MCF 10A (cell line): ENCODE results near the gene CACNA1C. TPM values are rescaled to one million over a fixed set of nuclear protein-coding genes. Genes with fewer than 3 reads are reported as not detected.

ENCODE experiments used
- BruUV-seq: library from RNA; stranded (reverse); fragments of 400-500 nt; replicated peaks from 2 replicates; lab custom pipeline; 2021; lab: Mats Ljungman, UMichigan
- CTCF ChIA-PET: fragments of 300-600 bp; sonication (Branson Sonifier 250); formaldehyde crosslinking; extraction: SDS; loops from one replicate; lab custom pipeline; 2021; ENCODE audit warnings: antibody characterized with exemption, inconsistent platforms; lab: Yijun Ruan, JAX
- POLR2A ChIA-PET: fragments of 300-600, 350-650 bp; sonication (Branson Sonifier 250); formaldehyde crosslinking; extraction: SDS; loops from one replicate; lab custom pipeline; 2020; ENCODE audit warnings: antibody characterized with exemption, inconsistent platforms; lab: Yijun Ruan, JAX
- DNase-seq: peaks from one replicate; pipeline ENCODE4 v3.0.0-alpha.2; 2018; ENCODE audit not compliant: unreplicated experiment
- H3K27ac Mint-ChIP-seq: one replicate; pipeline ENCODE4 v1.8.0; 2022; ENCODE audit warnings: mild to moderate bottlenecking, low read depth, mixed read lengths; ENCODE audit not compliant: unreplicated experiment
- H3K27me3 Mint-ChIP-seq: one replicate; pipeline ENCODE4 v1.8.0; 2022; ENCODE audit warnings: mixed read lengths; ENCODE audit not compliant: insufficient read depth, unreplicated experiment
- H3K36me3 Mint-ChIP-seq: one replicate; pipeline ENCODE4 v1.8.0; 2022; ENCODE audit warnings: mild to moderate bottlenecking, moderate library complexity, mixed read lengths; ENCODE audit not compliant: insufficient read depth, unreplicated experiment
- H3K4me1 Mint-ChIP-seq: one replicate; pipeline ENCODE4 v1.8.0; 2022; ENCODE audit warnings: mixed read lengths; ENCODE audit not compliant: insufficient read depth, unreplicated experiment
- H3K4me3 Mint-ChIP-seq: one replicate; pipeline ENCODE4 v1.8.0; 2022; ENCODE audit warnings: mild to moderate bottlenecking, moderate library complexity, mixed read lengths; ENCODE audit not compliant: unreplicated experiment
- H3K9me3 Mint-ChIP-seq: one replicate; pipeline ENCODE4 v1.8.0; 2022; ENCODE audit warnings: mixed read lengths; ENCODE audit not compliant: unreplicated experiment
- intact Hi-C: fragments of 100-400 bp; cut with micrococcal nuclease; formaldehyde crosslinking; loops from 2 replicates; pipeline ENCODE4 v1.14.1; 2022
- total RNA-seq: library from RNA; stranded (reverse); gene quantifications from 2 replicates; pipeline ENCODE4 v1.2.3, GENCODE V29; 2022
- TF ChIP-seq, protein P1 (sequence below): fragments of 200-600 bp; IDR thresholded peaks from one replicate; pipeline ENCODE4 v1.8.0; 2022; ENCODE audit warnings: antibody characterized with exemption, mild to moderate bottlenecking; ENCODE audit not compliant: unreplicated experiment

The CACNA1C gene
- total RNA-seq, 1 experiment from 2014 or later = not detected

DNA sequence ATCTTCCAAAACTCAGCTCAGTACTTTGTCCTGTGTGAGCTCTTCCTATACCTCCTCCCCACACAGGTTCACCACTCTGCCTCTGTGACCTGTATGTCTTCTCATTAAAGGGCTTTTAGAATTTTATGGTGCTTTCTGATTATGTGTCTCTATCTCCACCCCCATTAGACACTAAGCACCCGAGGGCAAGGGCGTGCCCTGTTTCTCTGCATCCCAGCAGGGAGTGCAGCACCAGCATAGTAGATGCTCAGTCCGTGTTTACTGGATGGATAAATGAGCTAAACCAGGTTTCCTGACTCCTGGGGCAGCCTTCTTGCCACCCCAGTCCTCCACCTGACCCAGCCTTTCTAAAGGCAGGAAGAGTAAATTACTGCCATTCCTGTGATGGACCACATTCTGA is 333.8 kb downstream of the CACNA1C start:
- H3K9me3 Mint-ChIP-seq = no peaks in the 10 kb centered on the region
- H3K27ac Mint-ChIP-seq = no peak overlapping the region
- H3K36me3 Mint-ChIP-seq = no peaks in the 10 kb centered on the region
- peaks cover 12% of the 10 kb centered on the region for H3K4me1 Mint-ChIP-seq
- intact Hi-C loops = no loop called here
- no peak overlapping the region for H3K4me3 Mint-ChIP-seq
- DNase-seq = no peak
- POLR2A ChIA-PET = interaction anchor here (0.6 kb wide), 2 partner anchors 639 to 732 kb away, joined by 3 read pairs; no protein-coding TSS in a partner anchor
- H3K27me3 Mint-ChIP-seq = peaks cover 17% of the 10 kb centered on the region
- CTCF ChIA-PET = interaction anchor here (0.7 to 0.9 kb wide), 2 partner anchors 8 to 44 kb away, joined by 3 to 9 read pairs; no protein-coding TSS in a partner anchor
- TF ChIP-seq, protein P1, sequence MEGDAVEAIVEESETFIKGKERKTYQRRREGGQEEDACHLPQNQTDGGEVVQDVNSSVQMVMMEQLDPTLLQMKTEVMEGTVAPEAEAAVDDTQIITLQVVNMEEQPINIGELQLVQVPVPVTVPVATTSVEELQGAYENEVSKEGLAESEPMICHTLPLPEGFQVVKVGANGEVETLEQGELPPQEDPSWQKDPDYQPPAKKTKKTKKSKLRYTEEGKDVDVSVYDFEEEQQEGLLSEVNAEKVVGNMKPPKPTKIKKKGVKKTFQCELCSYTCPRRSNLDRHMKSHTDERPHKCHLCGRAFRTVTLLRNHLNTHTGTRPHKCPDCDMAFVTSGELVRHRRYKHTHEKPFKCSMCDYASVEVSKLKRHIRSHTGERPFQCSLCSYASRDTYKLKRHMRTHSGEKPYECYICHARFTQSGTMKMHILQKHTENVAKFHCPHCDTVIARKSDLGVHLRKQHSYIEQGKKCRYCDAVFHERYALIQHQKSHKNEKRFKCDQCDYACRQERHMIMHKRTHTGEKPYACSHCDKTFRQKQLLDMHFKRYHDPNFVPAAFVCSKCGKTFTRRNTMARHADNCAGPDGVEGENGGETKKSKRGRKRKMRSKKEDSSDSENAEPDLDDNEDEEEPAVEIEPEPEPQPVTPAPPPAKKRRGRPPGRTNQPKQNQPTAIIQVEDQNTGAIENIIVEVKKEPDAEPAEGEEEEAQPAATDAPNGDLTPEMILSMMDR = no peak
- BruUV-seq = no TSS peak

DNA sequence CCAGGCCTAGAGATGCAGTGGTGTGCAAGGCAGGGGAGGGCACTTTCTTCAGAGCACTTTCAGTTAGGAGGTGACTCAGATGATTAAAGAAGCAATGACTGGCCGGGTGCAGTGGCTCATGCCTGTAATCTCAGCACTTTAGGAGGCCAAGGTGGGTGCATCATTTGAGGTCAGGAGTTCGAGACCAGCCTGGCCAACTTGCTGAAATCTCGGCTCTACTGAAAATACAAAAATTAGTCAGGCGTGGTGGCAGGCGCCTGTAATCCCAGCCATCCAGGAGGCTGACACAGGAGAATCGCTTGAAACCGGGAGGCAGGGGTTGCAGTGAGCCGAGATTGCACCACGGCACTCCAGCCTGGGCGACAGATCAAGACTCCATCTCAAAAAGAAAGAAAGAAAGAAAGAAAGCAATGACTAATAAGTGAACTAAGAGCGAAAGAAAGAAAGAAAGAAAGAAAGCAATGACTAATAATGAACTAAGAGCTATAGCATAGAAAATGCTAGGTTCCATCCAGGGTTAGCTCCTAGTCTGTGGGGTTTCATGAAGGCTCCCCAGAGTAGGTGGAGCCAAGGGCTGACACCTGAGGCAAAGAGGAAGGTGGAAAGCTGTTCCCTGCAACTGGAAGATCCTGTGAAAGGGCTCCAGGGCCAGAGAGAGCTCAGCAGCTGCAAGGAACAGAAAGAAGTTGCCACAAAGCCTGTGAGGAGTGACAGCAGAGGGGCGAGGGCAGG is 334.5 kb downstream of the CACNA1C start:
- Mint-ChIP-seq H3K36me3 (no peaks in the 10 kb centered on the region), H3K4me1 (peaks cover 12% of the 10 kb centered on the region), H3K9me3 (no peaks in the 10 kb centered on the region), H3K4me3 (no peak overlapping the region), H3K27ac (no peak overlapping the region), H3K27me3 (peaks cover 17% of the 10 kb centered on the region)
- no peak for DNase-seq
- ChIA-PET CTCF (interaction anchor here (0.9 kb wide), 1 partner anchor 8 kb away, joined by 9 read pairs; no protein-coding TSS in a partner anchor), POLR2A (interaction anchor here (0.6 kb wide), 1 partner anchor 732 kb away, joined by 3 read pairs; no protein-coding TSS in a partner anchor)
- intact Hi-C loops = no loop called here
- no TSS peak for BruUV-seq
- TF ChIP-seq, protein P1 = no peak

DNA sequence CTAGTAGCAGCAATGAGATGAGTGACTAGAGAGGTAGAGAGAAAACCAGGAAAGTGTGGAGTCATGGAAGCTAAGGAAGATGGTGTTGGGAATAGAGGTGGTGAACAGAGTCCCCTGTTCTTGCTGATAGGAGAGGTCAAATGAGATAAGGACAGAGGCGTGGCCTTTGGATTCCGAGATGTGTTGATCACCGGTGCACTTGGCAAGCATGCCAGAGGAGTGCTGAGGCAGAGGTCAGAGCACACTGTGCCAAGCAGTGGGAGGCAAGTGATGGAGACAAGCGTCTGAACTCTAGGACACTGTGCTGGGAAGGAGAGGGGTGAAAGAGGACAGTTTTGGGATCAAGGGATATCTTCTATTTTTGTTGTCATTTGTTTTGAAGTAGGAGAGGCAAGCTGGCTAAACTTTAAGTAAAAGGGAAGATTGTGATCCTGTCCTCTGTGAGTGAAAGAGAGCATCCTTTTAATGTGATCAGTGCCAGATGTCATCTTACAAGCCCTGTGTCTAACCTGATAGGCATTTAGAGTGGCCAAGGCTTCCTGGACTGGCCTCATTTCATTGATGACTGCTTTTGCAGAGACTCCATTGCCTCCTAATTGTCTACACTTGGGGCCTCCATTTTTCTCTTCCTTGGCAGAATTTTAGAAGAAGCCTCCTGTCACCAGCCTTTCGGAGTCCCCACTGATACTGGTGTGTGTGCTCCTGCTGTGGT is 336.4 kb downstream of the CACNA1C start:
- H3K9me3 Mint-ChIP-seq = no peaks in the 10 kb centered on the region
- DNase-seq = no peak
- ChIA-PET CTCF (interaction anchor here (0.6 kb wide), 1 partner anchor 33 kb away, joined by 3 read pairs; no protein-coding TSS in a partner anchor), POLR2A (interaction anchor here (0.7 to 1.6 kb wide), 3 partner anchors 8 to 50 kb away, joined by 3 to 4 read pairs (median 3); no protein-coding TSS in a partner anchor)
- H3K36me3 Mint-ChIP-seq = no peaks in the 10 kb centered on the region
- no peak overlapping the region for H3K27ac Mint-ChIP-seq
- TF ChIP-seq, protein P1 = no peak
- no TSS peak for BruUV-seq
- no peak overlapping the region for H3K4me3 Mint-ChIP-seq
- intact Hi-C loops = no loop called here
- peaks cover 12% of the 10 kb centered on the region for H3K4me1 Mint-ChIP-seq
- peaks cover 17% of the 10 kb centered on the region for H3K27me3 Mint-ChIP-seq

DNA sequence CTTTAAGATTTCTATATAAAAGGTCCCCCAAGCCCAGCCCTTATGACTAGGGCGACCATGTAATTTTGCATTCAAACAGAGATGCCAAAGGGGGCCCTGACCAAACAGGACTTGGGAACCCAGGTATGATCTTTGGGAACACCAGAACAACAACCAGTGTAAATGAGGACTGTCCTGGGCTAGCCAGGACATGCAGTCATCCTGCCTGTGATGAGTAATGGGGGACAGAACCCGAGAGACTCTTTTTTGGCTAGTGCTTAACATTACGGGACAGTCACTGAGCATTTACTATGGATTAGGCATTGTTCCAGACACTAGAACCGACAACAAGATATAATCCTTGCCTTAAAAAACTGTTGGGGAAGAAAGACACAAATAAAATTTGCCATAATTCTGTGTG is 337.3 kb downstream of the CACNA1C start:
- H3K4me1 Mint-ChIP-seq = peaks cover 12% of the 10 kb centered on the region
- H3K27ac Mint-ChIP-seq = no peak overlapping the region
- peak; percentile 40 for DNase-seq
- BruUV-seq = no TSS peak
- ChIA-PET CTCF (interaction anchor here (1.3 kb wide), 1 partner anchor 85 kb away, joined by 3 read pairs; no protein-coding TSS in a partner anchor), POLR2A (interaction anchor here (0.7 to 1.6 kb wide), 3 partner anchors 9 to 51 kb away, joined by 3 to 4 read pairs (median 3); no protein-coding TSS in a partner anchor)
- intact Hi-C loops = loop anchor here (10.0 kb wide), 1 partner anchor 195 kb away; no protein-coding TSS in a partner anchor
- no peaks in the 10 kb centered on the region for H3K36me3 Mint-ChIP-seq
- peaks cover 17% of the 10 kb centered on the region for H3K27me3 Mint-ChIP-seq
- H3K9me3 Mint-ChIP-seq = no peaks in the 10 kb centered on the region
- TF ChIP-seq, protein P1 = no peak
- no peak overlapping the region for H3K4me3 Mint-ChIP-seq
